HepG2 (cell line): ENCODE measurements around the gene MED25. TPM values are rescaled to one million over a fixed set of nuclear protein-coding genes. Genes with fewer than 3 reads are reported as not detected.

Source experiments
- ATAC-seq: fragments of 200-7000 bp; cut with Tn5 transposase; 3 replicates; pipeline ENCODE4 v1.9.1; 2020; ENCODE audit warnings: mild to moderate bottlenecking, moderate library complexity
- BruUV-seq: library from RNA; stranded (reverse); fragments of 400-500 nt; replicated peaks from 2 replicates; lab custom pipeline; 2021; lab: Mats Ljungman, UMichigan
- CTCF ChIA-PET: fragments of 300-600 bp; formaldehyde crosslinking; extraction: SDS; loops from one replicate; lab custom pipeline; 2021; ENCODE audit warnings: low total read pairs, inconsistent platforms, low intra/inter-chr PET ratio; lab: Yijun Ruan, JAX
- POLR2A ChIA-PET: fragments of 350-600 bp; sonication (Branson Sonifier 250); formaldehyde crosslinking; loops from one replicate; lab custom pipeline; 2020; ENCODE audit warnings: antibody characterized with exemption, inconsistent platforms; lab: Yijun Ruan, JAX
- DNase-seq: peaks from one replicate; pipeline ENCODE4 v3.0.0-alpha.2; 2015; ENCODE audit warnings: low spot score
- FAIRE-seq: peaks from 3 replicates; lab custom pipeline; 2011; peaks lifted over from hg19 to GRCh38; lab: Jason Lieb, UNC
- H2AFZ ChIP-seq: one replicate; pipeline ENCODE4 v1.6.1; 2011; ENCODE audit warnings: low read length, inconsistent platforms
- H3K27ac ChIP-seq: fragments of 300-600 bp; 3 replicates; pipeline ENCODE4 v1.8.0; 2011; ENCODE audit warnings: mixed run types, mild to moderate bottlenecking, mixed read lengths, low read length, inconsistent platforms; ENCODE audit not compliant: insufficient read depth; ENCODE audit errors: extremely low read length
- H3K27me3 ChIP-seq, 2 experiments: fragments of 200-600 bp in 1 of 2; 2 replicates in 1 of 2; 3 replicates in 1 of 2; pipeline versions ENCODE4 v1.6.0 to v1.8.0; 2011; ENCODE audit warnings: low read length in 2 of 2, mild to moderate bottlenecking in 2 of 2, moderate library complexity in 2 of 2, inconsistent platforms in 1 of 2; ENCODE audit not compliant: insufficient read depth in 2 of 2, control insufficient read depth in 1 of 2
- H3K36me3 ChIP-seq, 2 experiments: fragments of 200-600 bp in 1 of 2; replicated peaks in 1 of 2; 2 replicates in 1 of 2; 3 replicates in 1 of 2; pipeline versions ENCODE4 v1.5.1 to v1.8.0; 2011; ENCODE audit warnings: low read length in 2 of 2, inconsistent platforms in 1 of 2; ENCODE audit not compliant: insufficient read depth in 2 of 2, control insufficient read depth in 1 of 2
- H3K4me1 ChIP-seq: 2 replicates; pipeline ENCODE4 v1.5.1; 2012; ENCODE audit warnings: low read length, inconsistent platforms; ENCODE audit not compliant: insufficient read depth
- H3K4me2 ChIP-seq: 2 replicates; pipeline ENCODE4 v1.6.0; 2011; ENCODE audit warnings: low read depth, low read length, inconsistent platforms
- H3K4me3 ChIP-seq, 3 experiments: fragments of 200-600 bp in 1 of 3; sonication (generic), shearing (Covaris generic) in 1 of 3; replicated peaks in 1 of 3; 2 replicates each; pipeline ENCODE4 v1.5.1; 2011 to 2016; ENCODE audit warnings: low read length in 3 of 3, inconsistent platforms in 2 of 3, low read depth in 2 of 3, mild to moderate bottlenecking in 2 of 3, control low read depth in 1 of 3, mixed read lengths in 1 of 3; ENCODE audit not compliant: insufficient read depth in 1 of 3
- H3K79me2 ChIP-seq: one replicate; pipeline ENCODE4 v1.6.1; 2011; ENCODE audit warnings: low read length, inconsistent platforms; ENCODE audit not compliant: insufficient read depth
- H3K9ac ChIP-seq: 2 replicates; pipeline ENCODE4 v1.6.0; 2011; ENCODE audit warnings: mild to moderate bottlenecking, low read depth, low read length, inconsistent platforms; ENCODE audit not compliant: insufficient read depth
- H3K9me3 ChIP-seq: 2 replicates; pipeline ENCODE4 v1.5.1; 2012; ENCODE audit warnings: mild to moderate bottlenecking, low read length
- H4K20me1 ChIP-seq: 2 replicates; pipeline ENCODE4 v1.6.0; 2011; ENCODE audit warnings: inconsistent platforms, mild to moderate bottlenecking, low read length, moderate library complexity; ENCODE audit not compliant: insufficient read depth
- NFYB ChIP-seq: sonication (generic); formaldehyde crosslinking; IDR thresholded peaks from 2 replicates; pipeline ENCODE4 v1.4.0; 2020; ENCODE audit warnings: missing genetic modification reagents
- NPAS2 ChIP-seq: sonication (generic); formaldehyde crosslinking; IDR thresholded peaks from 2 replicates; pipeline ENCODE4 v1.8.0; 2022; ENCODE audit warnings: mild to moderate bottlenecking, missing genetic modification reagents, borderline replicate concordance
- SP2 ChIP-seq: sonication (generic); formaldehyde crosslinking; IDR thresholded peaks from 2 replicates; pipeline ENCODE4 v1.5.1; 2020; ENCODE audit warnings: mild to moderate bottlenecking, missing genetic modification reagents
- TCF12 ChIP-seq, 2 experiments: fragments of 450-650 bp in 1 of 2; sonication (generic) in 1 of 2; formaldehyde crosslinking in 1 of 2; IDR thresholded peaks; 2 replicates each; pipeline versions ENCODE4 v1.6.1 to v1.8.0; 2017 to 2022; ENCODE audit warnings: antibody characterized with exemption in 1 of 2, mild to moderate bottlenecking in 1 of 2, missing genetic modification reagents in 1 of 2, moderate library complexity in 1 of 2
- ZFP37 ChIP-seq: sonication (generic); formaldehyde crosslinking; IDR thresholded peaks from 2 replicates; pipeline ENCODE4 v1.4.0; 2020; ENCODE audit warnings: missing genetic modification reagents, borderline replicate concordance
- ZNF441 ChIP-seq: sonication (generic); formaldehyde crosslinking; IDR thresholded peaks from 2 replicates; pipeline ENCODE4 v1.7.0; 2021; ENCODE audit warnings: missing genetic modification reagents, borderline replicate concordance
- ZNF562 ChIP-seq: sonication (generic); formaldehyde crosslinking; IDR thresholded peaks from 2 replicates; pipeline ENCODE4 v1.8.0; 2022; ENCODE audit warnings: missing genetic modification reagents, borderline replicate concordance
- ZNF572 ChIP-seq: sonication (generic); formaldehyde crosslinking; IDR thresholded peaks from 2 replicates; pipeline ENCODE4 v1.5.1; 2020; ENCODE audit warnings: mild to moderate bottlenecking, missing genetic modification reagents
- ZNF724P ChIP-seq: sonication (generic); formaldehyde crosslinking; IDR thresholded peaks from 2 replicates; pipeline ENCODE4 v1.8.0; 2022; ENCODE audit warnings: missing genetic modification reagents, borderline replicate concordance
- WGBS: methylation state at CpG from one replicate; pipeline ENCODE4 v1.1.6; 2017; ENCODE audit warnings: low lambda C conversion rate; 5-methylcytosine and 5-hydroxymethylcytosine counted together
- in situ Hi-C: cut with HindIII; loops from 2 replicates; pipeline ENCODE4 v1.10.0; 2017; ENCODE audit warnings: low pct_unique_long_range_greater_than_20kb; ENCODE audit not compliant: extremely low pct_ligation_motif_present
- intact Hi-C: fragments of 100-400 bp; cut with micrococcal nuclease; formaldehyde crosslinking; loops from one replicate; pipeline ENCODE4 v1.10.0; 2022; ENCODE audit not compliant: unreplicated experiment
- polyA plus RNA-seq, 8 experiments: library from polyadenylated mRNA; depleted of rRNA in 3 of 8; stranded (reverse) in 7 of 8; unstranded in 1 of 8; fragments of >200 nt; fragmentation: Illumina TruSeq in 4 of 8; extraction: Trizol in 4 of 8; gene quantifications; 2 replicates each; pipeline versions ENCODE4 v1.2.1 to v1.2.3, GENCODE V29; 2011 to 2016; ENCODE audit warnings: low read depth in 4 of 8, missing spikeins in 1 of 8, mixed read lengths in 1 of 8; ENCODE audit not compliant: insufficient read depth in 1 of 8
- total RNA-seq, 5 experiments: library from RNA; depleted of rRNA; stranded (reverse); fragments of >200 nt; fragmentation: Illumina TruSeq; extraction: Trizol; gene quantifications; 2 replicates each; pipeline ENCODE4 v1.2.3, GENCODE V29; 2016; ENCODE audit warnings: low read depth in 1 of 5
- TF ChIP-seq, protein P1 (sequence below): sonication (generic); formaldehyde crosslinking; IDR thresholded peaks from 2 replicates; pipeline ENCODE4 v1.4.0; 2020; ENCODE audit warnings: missing genetic modification reagents
- TF ChIP-seq, protein P2 (sequence below): sonication (generic); formaldehyde crosslinking; IDR thresholded peaks from 2 replicates; pipeline ENCODE4 v1.4.0; 2020; ENCODE audit warnings: missing genetic modification reagents
- TF ChIP-seq, protein P3 (sequence below): sonication (generic); formaldehyde crosslinking; IDR thresholded peaks from 2 replicates; pipeline ENCODE4 v1.4.0; 2020; ENCODE audit warnings: missing genetic modification reagents
- TF ChIP-seq, protein P4 (sequence below): sonication (generic); formaldehyde crosslinking; IDR thresholded peaks from 2 replicates; pipeline ENCODE4 v1.8.0; 2022; ENCODE audit warnings: mild to moderate bottlenecking, missing genetic modification reagents, borderline replicate concordance

MED25 gene
- total and polyA plus RNA-seq, 2 of the 13 experiments (the other 11 are each of a cell fraction or from before 2014, with no cell fraction given): 11.1 to 15.1 TPM

DNA sequence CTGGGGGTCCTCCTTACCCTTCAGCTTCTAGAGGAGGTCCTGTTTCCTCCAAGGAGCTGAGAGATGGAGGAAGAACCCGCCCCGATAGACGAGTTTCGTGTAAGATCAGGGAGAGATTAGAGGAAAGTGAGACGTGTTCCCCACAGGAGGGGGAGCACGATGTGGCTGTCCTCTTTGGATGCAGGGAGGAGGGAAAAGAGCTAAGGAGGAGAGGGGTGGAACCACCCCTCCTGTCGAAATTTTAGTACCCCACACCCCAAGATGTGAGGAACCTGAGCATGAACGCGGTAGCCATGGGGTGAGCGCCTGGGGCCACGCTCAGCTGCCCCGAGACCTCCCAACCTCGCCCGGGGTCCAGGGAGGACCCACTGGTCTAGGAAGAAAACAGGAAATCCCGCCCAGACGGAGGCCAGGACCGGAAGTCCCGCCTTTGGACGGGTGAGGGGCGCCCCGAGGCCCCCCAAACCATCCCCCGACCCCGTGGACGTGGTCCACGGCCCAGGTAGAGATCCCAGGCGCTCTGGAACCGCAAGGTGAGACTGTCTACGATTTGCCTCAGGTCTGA, 57.9 kb downstream of the MED25 start:
- peaks cover 32% of the 10 kb centered on the region for H3K4me1 ChIP-seq
- H3K79me2 ChIP-seq: peaks cover 38% of the 10 kb centered on the region
- intact Hi-C loops: no loop called here
- 0% methylated on average over 11 of the region's 28 CpGs for WGBS
- H3K4me2 ChIP-seq: peak overlapping the region; percentile 91
- CTCF ChIA-PET: no interaction called here
- no peaks in the 10 kb centered on the region; a peak in 1 of 5 replicates for H3K27me3 ChIP-seq
- peak overlapping the region; percentile 99 for H3K27ac ChIP-seq
- no peak overlapping the region for H2AFZ ChIP-seq
- ATAC-seq: peak; percentile 40
- H4K20me1 ChIP-seq: peaks cover 5% of the 10 kb centered on the region; the same call in 1 of the 2 replicates
- H3K4me3 ChIP-seq: peak overlapping the region; percentile 77 to 99 (median 97)
- DNase-seq: peak; percentile 51
- in situ Hi-C loops: no loop called here
- peaks cover 9 to 26% of the 10 kb centered on the region in 2 experiments for H3K36me3 ChIP-seq
- no peak for FAIRE-seq
- peak overlapping the region; percentile 97 for H3K9ac ChIP-seq
- POLR2A ChIA-PET: interaction anchor here (0.9 to 3.3 kb wide), 10 partner anchors 9 to 380 kb away, joined by 3 to 21 read pairs (median 8); partner anchors contain the start of genes AP2A1, ATF5, NUP62 and PNKP
- no TSS peak for BruUV-seq
- H3K9me3 ChIP-seq: no peaks in the 10 kb centered on the region
- TF ChIP-seq NPAS2: no peak
- TF ChIP-seq ZNF562 (CRISPR knock-in tag): no peak
- peak; percentile 89 for TF ChIP-seq SP2
- TF ChIP-seq ZFP37 (CRISPR knock-in tag): no peak
- no peak for TF ChIP-seq ZNF724P (CRISPR knock-in tag)
- TF ChIP-seq, protein P1, sequence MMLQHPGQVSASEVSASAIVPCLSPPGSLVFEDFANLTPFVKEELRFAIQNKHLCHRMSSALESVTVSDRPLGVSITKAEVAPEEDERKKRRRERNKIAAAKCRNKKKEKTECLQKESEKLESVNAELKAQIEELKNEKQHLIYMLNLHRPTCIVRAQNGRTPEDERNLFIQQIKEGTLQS (CRISPR knock-in tag): no peak
- no peak for TF ChIP-seq ZNF572 (CRISPR knock-in tag)
- TF ChIP-seq, protein P2, sequence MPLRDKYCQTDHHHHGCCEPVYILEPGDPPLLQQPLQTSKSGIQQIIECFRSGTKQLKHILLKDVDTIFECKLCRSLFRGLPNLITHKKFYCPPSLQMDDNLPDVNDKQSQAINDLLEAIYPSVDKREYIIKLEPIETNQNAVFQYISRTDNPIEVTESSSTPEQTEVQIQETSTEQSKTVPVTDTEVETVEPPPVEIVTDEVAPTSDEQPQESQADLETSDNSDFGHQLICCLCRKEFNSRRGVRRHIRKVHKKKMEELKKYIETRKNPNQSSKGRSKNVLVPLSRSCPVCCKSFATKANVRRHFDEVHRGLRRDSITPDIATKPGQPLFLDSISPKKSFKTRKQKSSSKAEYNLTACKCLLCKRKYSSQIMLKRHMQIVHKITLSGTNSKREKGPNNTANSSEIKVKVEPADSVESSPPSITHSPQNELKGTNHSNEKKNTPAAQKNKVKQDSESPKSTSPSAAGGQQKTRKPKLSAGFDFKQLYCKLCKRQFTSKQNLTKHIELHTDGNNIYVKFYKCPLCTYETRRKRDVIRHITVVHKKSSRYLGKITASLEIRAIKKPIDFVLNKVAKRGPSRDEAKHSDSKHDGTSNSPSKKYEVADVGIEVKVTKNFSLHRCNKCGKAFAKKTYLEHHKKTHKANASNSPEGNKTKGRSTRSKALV (CRISPR knock-in tag): no peak
- TF ChIP-seq TCF12 (IDR thresholded peaks at IDR 0.05): no peak
- TF ChIP-seq TCF12 (CRISPR knock-in tag; IDR thresholded peaks at IDR 0.05): 0 out of 2 replicates have a peak, but pooled peaks have one; percentile 10
- TF ChIP-seq, protein P3, sequence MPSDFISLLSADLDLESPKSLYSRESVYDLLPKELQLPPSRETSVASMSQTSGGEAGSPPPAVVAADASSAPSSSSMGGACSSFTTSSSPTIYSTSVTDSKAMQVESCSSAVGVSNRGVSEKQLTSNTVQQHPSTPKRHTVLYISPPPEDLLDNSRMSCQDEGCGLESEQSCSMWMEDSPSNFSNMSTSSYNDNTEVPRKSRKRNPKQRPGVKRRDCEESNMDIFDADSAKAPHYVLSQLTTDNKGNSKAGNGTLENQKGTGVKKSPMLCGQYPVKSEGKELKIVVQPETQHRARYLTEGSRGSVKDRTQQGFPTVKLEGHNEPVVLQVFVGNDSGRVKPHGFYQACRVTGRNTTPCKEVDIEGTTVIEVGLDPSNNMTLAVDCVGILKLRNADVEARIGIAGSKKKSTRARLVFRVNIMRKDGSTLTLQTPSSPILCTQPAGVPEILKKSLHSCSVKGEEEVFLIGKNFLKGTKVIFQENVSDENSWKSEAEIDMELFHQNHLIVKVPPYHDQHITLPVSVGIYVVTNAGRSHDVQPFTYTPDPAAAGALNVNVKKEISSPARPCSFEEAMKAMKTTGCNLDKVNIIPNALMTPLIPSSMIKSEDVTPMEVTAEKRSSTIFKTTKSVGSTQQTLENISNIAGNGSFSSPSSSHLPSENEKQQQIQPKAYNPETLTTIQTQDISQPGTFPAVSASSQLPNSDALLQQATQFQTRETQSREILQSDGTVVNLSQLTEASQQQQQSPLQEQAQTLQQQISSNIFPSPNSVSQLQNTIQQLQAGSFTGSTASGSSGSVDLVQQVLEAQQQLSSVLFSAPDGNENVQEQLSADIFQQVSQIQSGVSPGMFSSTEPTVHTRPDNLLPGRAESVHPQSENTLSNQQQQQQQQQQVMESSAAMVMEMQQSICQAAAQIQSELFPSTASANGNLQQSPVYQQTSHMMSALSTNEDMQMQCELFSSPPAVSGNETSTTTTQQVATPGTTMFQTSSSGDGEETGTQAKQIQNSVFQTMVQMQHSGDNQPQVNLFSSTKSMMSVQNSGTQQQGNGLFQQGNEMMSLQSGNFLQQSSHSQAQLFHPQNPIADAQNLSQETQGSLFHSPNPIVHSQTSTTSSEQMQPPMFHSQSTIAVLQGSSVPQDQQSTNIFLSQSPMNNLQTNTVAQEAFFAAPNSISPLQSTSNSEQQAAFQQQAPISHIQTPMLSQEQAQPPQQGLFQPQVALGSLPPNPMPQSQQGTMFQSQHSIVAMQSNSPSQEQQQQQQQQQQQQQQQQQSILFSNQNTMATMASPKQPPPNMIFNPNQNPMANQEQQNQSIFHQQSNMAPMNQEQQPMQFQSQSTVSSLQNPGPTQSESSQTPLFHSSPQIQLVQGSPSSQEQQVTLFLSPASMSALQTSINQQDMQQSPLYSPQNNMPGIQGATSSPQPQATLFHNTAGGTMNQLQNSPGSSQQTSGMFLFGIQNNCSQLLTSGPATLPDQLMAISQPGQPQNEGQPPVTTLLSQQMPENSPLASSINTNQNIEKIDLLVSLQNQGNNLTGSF (CRISPR knock-in tag): no peak
- TF ChIP-seq, protein P4, sequence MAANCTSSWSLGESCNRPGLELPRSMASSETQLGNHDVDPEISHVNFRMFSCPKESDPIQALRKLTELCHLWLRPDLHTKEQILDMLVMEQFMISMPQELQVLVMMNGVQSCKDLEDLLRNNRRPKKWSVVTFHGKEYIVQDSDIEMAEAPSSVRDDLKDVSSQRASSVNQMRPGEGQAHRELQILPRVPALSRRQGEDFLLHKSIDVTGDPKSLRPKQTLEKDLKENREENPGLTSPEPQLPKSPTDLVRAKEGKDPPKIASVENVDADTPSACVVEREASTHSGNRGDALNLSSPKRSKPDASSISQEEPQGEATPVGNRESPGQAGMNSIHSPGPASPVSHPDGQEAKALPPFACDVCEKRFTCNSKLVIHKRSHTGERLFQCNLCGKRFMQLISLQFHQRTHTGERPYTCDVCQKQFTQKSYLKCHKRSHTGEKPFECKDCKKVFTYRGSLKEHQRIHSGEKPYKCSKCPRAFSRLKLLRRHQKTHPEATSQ (CRISPR knock-in tag): no peak
- TF ChIP-seq NFYB (CRISPR knock-in tag): 0 out of 2 replicates have a peak, but pooled peaks have one; percentile 17
- 0 out of 2 replicates have a peak, but pooled peaks have one; percentile 28 for TF ChIP-seq ZNF441
